Suprapubic skin (tissue), 4 donors: ENCODE measurements around the gene RTP3. TPM values are rescaled to one million over a fixed set of nuclear protein-coding genes. Genes with fewer than 3 reads are reported as not detected.

Experiments
- DNase-seq, 2 donors: peaks; one replicate each; pipeline ENCODE4 v3.0.0-alpha.2; 2019; ENCODE audit warnings: low spot score in 2 of 2
- H3K27ac ChIP-seq: fragments of 200-600 bp; sonication (generic); one replicate; pipeline ENCODE4 v1.5.1; 2019
- H3K27me3 ChIP-seq: fragments of 200-600 bp; sonication (generic); one replicate; pipeline ENCODE4 v1.5.1; 2019
- H3K36me3 ChIP-seq: fragments of 200-600 bp; sonication (generic); one replicate; pipeline ENCODE4 v1.5.1; 2019
- H3K4me1 ChIP-seq: fragments of 200-600 bp; sonication (generic); one replicate; pipeline ENCODE4 v1.5.1; 2019
- H3K4me3 ChIP-seq: fragments of 200-600 bp; sonication (generic); one replicate; pipeline ENCODE4 v1.5.1; 2019; ENCODE audit warnings: mild to moderate bottlenecking
- H3K9me3 ChIP-seq: fragments of 200-600 bp; sonication (generic); one replicate; pipeline ENCODE4 v1.5.1; 2019
- CTCF ChIP-seq, 2 donors: fragments of 200-600 bp in 1 of 2; fragments of 450-650 bp in 1 of 2; sonication (generic) in 1 of 2; IDR thresholded peaks; one replicate each; pipeline ENCODE4 v1.5.1; 2016 to 2019; ENCODE audit warnings: antibody characterized with exemption in 2 of 2, mild to moderate bottlenecking in 1 of 2, moderate library complexity in 1 of 2
- EP300 ChIP-seq: sonication (generic); formaldehyde crosslinking; IDR thresholded peaks from one replicate; pipeline ENCODE4 v1.6.1; 2017; ENCODE audit warnings: antibody characterized with exemption
- POLR2A ChIP-seq, 2 donors: fragments of 450-650 bp; IDR thresholded peaks; one replicate each; pipeline ENCODE4 v1.6.1; 2017; ENCODE audit warnings: antibody characterized with exemption in 2 of 2, mild to moderate bottlenecking in 2 of 2, moderate library complexity in 2 of 2
- POLR2AphosphoS5 ChIP-seq, 3 donors: sonication (generic); formaldehyde crosslinking; IDR thresholded peaks; one replicate each; pipeline ENCODE4 v1.6.1; 2017; ENCODE audit warnings: antibody characterized with exemption in 3 of 3
- WGBS: methylation state at CpG from one replicate; pipeline ENCODE4 v1.1.5; 2018; 5-methylcytosine and 5-hydroxymethylcytosine counted together
- total RNA-seq, 4 donors: library from RNA; depleted of rRNA; stranded (reverse); fragments of >200 nt; gene quantifications; one replicate each; pipeline ENCODE4 v1.1.0, GENCODE V29; 2016

Gene RTP3
- total RNA-seq: not detected

- WGBS: 81% methylated on average over 9 of the region's 9 CpGs
- no peaks in the 10 kb centered on the region for H3K4me1 ChIP-seq
- H3K4me3 ChIP-seq: no peak within 1 kb of the TSS
- TF ChIP-seq POLR2A (IDR thresholded peaks at IDR 0.05) (no peak), POLR2AphosphoS5 (IDR thresholded peaks at IDR 0.05) (no peak), EP300 (no peak), CTCF (IDR thresholded peaks at IDR 0.05) (no peak)
- H3K36me3 ChIP-seq: no peaks in the 10 kb centered on the region
- DNase-seq: no peak
- H3K27me3 ChIP-seq: no peaks in the 10 kb centered on the region
- no peak within 1 kb of the TSS for H3K27ac ChIP-seq
- H3K9me3 ChIP-seq: no peaks in the 10 kb centered on the region
These were observed at the start of gene RTP3 for GRCh38 chr3:46497556-46498265. Gene RTP3, plus strand, starts transcription at chr3:46497976. Its CDS starts 87 bp downstream, at chr3:46498063.

GRCh38 chr3:46448721-46449120, 49.1 kb upstream of the RTP3 start:
- no peak for TF ChIP-seq EP300
- TF ChIP-seq POLR2A (IDR thresholded peaks at IDR 0.05): no peak
- TF ChIP-seq POLR2AphosphoS5 (IDR thresholded peaks at IDR 0.05): no peak
- no peak for TF ChIP-seq CTCF (IDR thresholded peaks at IDR 0.05)
- whole genome bisulfite sequencing: 95% methylated on average over 16 of the region's 17 CpGs
- no peak overlapping the region for H3K4me3 ChIP-seq
- H3K27me3 ChIP-seq: no peaks in the 10 kb centered on the region
- DNase-seq: no peak
- no peaks in the 10 kb centered on the region for H3K9me3 ChIP-seq
- no peak overlapping the region for H3K27ac ChIP-seq
- H3K4me1 ChIP-seq: no peaks in the 10 kb centered on the region
- no peaks in the 10 kb centered on the region for H3K36me3 ChIP-seq

GRCh38 chr3:46449755-46450552, 47.8 kb upstream of the RTP3 start:
- no peak for TF ChIP-seq EP300
- no peak for TF ChIP-seq POLR2AphosphoS5 (IDR thresholded peaks at IDR 0.05)
- TF ChIP-seq CTCF (IDR thresholded peaks at IDR 0.05): peak in 1 of 2 donors; percentile 39
- no peak for TF ChIP-seq POLR2A (IDR thresholded peaks at IDR 0.05)
- H3K9me3 ChIP-seq: no peaks in the 10 kb centered on the region
- no peak overlapping the region for H3K27ac ChIP-seq
- no peak for DNase-seq
- no peak overlapping the region for H3K4me3 ChIP-seq
- WGBS: 67% methylated on average over 14 of the region's 14 CpGs
- no peaks in the 10 kb centered on the region for H3K4me1 ChIP-seq
- no peaks in the 10 kb centered on the region for H3K36me3 ChIP-seq
- no peaks in the 10 kb centered on the region for H3K27me3 ChIP-seq

GRCh38 chr3:46453526-46454208, 44.1 kb upstream of the RTP3 start:
- Histone ChIP-seq H3K9me3 (no peaks in the 10 kb centered on the region), H3K27ac (no peak overlapping the region), H3K4me3 (no peak overlapping the region), H3K36me3 (no peaks in the 10 kb centered on the region), H3K27me3 (no peaks in the 10 kb centered on the region), H3K4me1 (no peaks in the 10 kb centered on the region)
- 86% methylated on average over 6 of the region's 7 CpGs for WGBS
- DNase-seq: no peak
- TF ChIP-seq POLR2A (IDR thresholded peaks at IDR 0.05) (no peak), POLR2AphosphoS5 (IDR thresholded peaks at IDR 0.05) (no peak), CTCF (IDR thresholded peaks at IDR 0.05) (no peak), EP300 (no peak)

- no peak overlapping the region for H3K4me3 ChIP-seq
- no peaks in the 10 kb centered on the region for H3K36me3 ChIP-seq
- no peaks in the 10 kb centered on the region for H3K4me1 ChIP-seq
- no peak overlapping the region for H3K27ac ChIP-seq
- 59% methylated on average over 3 of the region's 3 CpGs for WGBS
- no peak for TF ChIP-seq POLR2AphosphoS5 (IDR thresholded peaks at IDR 0.05)
- TF ChIP-seq POLR2A (IDR thresholded peaks at IDR 0.05): no peak
- TF ChIP-seq CTCF (IDR thresholded peaks at IDR 0.05): no peak
- TF ChIP-seq EP300: no peak
- no peaks in the 10 kb centered on the region for H3K9me3 ChIP-seq
- no peak for DNase-seq
- no peaks in the 10 kb centered on the region for H3K27me3 ChIP-seq
These were observed 43.6 kb upstream of the RTP3 start for GRCh38 chr3:46454209-46454595.
